PFSK-1 (cell line): ENCODE measurements around the gene IFT88.

Experiments
- POLR2AphosphoS5 ChIP-seq: IDR thresholded peaks from 2 replicates; pipeline ENCODE4 v1.6.1; 2012; ENCODE audit warnings: low read depth, mild to moderate bottlenecking, control low read depth, low read length, moderate library complexity
- TF ChIP-seq, protein P1 (sequence below), 2 experiments: IDR thresholded peaks; 2 replicates each; pipeline versions ENCODE4 v1.6.1 to v1.8.0; 2011 to 2012; ENCODE audit warnings: low read depth in 2 of 2, low read length in 2 of 2, control low read depth in 1 of 2, inconsistent platforms in 1 of 2, mild to moderate bottlenecking in 1 of 2, moderate library complexity in 1 of 2; ENCODE audit not compliant: insufficient read depth in 1 of 2

- TF ChIP-seq, protein P1, sequence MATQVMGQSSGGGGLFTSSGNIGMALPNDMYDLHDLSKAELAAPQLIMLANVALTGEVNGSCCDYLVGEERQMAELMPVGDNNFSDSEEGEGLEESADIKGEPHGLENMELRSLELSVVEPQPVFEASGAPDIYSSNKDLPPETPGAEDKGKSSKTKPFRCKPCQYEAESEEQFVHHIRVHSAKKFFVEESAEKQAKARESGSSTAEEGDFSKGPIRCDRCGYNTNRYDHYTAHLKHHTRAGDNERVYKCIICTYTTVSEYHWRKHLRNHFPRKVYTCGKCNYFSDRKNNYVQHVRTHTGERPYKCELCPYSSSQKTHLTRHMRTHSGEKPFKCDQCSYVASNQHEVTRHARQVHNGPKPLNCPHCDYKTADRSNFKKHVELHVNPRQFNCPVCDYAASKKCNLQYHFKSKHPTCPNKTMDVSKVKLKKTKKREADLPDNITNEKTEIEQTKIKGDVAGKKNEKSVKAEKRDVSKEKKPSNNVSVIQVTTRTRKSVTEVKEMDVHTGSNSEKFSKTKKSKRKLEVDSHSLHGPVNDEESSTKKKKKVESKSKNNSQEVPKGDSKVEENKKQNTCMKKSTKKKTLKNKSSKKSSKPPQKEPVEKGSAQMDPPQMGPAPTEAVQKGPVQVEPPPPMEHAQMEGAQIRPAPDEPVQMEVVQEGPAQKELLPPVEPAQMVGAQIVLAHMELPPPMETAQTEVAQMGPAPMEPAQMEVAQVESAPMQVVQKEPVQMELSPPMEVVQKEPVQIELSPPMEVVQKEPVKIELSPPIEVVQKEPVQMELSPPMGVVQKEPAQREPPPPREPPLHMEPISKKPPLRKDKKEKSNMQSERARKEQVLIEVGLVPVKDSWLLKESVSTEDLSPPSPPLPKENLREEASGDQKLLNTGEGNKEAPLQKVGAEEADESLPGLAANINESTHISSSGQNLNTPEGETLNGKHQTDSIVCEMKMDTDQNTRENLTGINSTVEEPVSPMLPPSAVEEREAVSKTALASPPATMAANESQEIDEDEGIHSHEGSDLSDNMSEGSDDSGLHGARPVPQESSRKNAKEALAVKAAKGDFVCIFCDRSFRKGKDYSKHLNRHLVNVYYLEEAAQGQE (IDR thresholded peaks at IDR 0.05; ENCODE audit: insufficient read depth in 1 of 2, low read depth in 2 of 2, low read length in 2 of 2), result no peak
- TF ChIP-seq POLR2AphosphoS5, result no peak
These were observed 124.7 kb downstream of the IFT88 start for GRCh38 chr13:20691616-20692015.
